HG03342 (cell line): Measurements from ENCODE around the gene PIRT.

Experiments used
- ATAC-seq: cut with Tn5 transposase; IDR thresholded peaks from one replicate; pipeline ENCODE4 v1.9.1; 2021; ENCODE audit warnings: mild to moderate bottlenecking, moderate library complexity; ENCODE audit not compliant: unreplicated experiment

The PIRT gene

GRCh38 chr17:10821770-10822169 is 16.1 kb downstream of the PIRT start:
- ATAC-seq: no peak

- ATAC-seq: no peak
Measured at GRCh38 chr17:10821054-10821453, 16.8 kb downstream of the PIRT start.

- no peak for ATAC-seq
Measured at GRCh38 chr17:10815319-10815718, 22.6 kb downstream of the PIRT start.

GRCh38 chr17:10814075-10814474 is 23.8 kb downstream of the PIRT start:
- no peak for ATAC-seq

- no peak for ATAC-seq
Measured at GRCh38 chr17:10812674-10813073, 25.2 kb downstream of the PIRT start.

GRCh38 chr17:10809605-10810004 is 28.3 kb downstream of the PIRT start:
- no peak for ATAC-seq

- ATAC-seq: no peak
Measured at GRCh38 chr17:10807704-10808128, 30.2 kb downstream of the PIRT start.

- no peak for ATAC-seq
Measured at GRCh38 chr17:10806545-10807262, 31.2 kb downstream of the PIRT start.

GRCh38 chr17:10805911-10806310 is 32.0 kb downstream of the PIRT start:
- no peak for ATAC-seq

GRCh38 chr17:10804546-10804945 is 33.3 kb downstream of the PIRT start:
- ATAC-seq: no peak

- no peak for ATAC-seq
Measured at GRCh38 chr17:10803830-10804475, 33.9 kb downstream of the PIRT start, which contains the start of gene TMEM238L. Gene TMEM238L (minus strand): TSS chr17:10804099. CDS start chr17:10803963, 136 bp downstream.

- ATAC-seq: no peak
Measured at GRCh38 chr17:10803350-10803749, 34.5 kb downstream of the PIRT start.

GRCh38 chr17:10802496-10803284 is 35.2 kb downstream of the PIRT start:
- ATAC-seq: no peak

- no peak for ATAC-seq
Measured at GRCh38 chr17:10799407-10799806, 38.5 kb downstream of the PIRT start.

- no peak for ATAC-seq
Measured at GRCh38 chr17:10798910-10799309, 39.0 kb downstream of the PIRT start.

- no peak for ATAC-seq
Measured at GRCh38 chr17:10798332-10798749, 39.5 kb downstream of the PIRT start.

- ATAC-seq: no peak
Measured at GRCh38 chr17:10797476-10798328, 40.2 kb downstream of the PIRT start.

GRCh38 chr17:10793816-10794215 is 44.1 kb downstream of the PIRT start:
- no peak for ATAC-seq

- no peak for ATAC-seq
Measured at GRCh38 chr17:10793256-10793655, 44.6 kb downstream of the PIRT start.

- ATAC-seq: no peak
Measured at GRCh38 chr17:10792151-10792550, 45.7 kb downstream of the PIRT start.
